Sigmoid colon (tissue), 7 donors: ENCODE data around the gene AFAP1. TPM values are rescaled to one million over a fixed set of nuclear protein-coding genes. Genes with fewer than 3 reads are reported as not detected.

Source experiments
- DNase-seq: peaks from one replicate; pipeline ENCODE4 v3.0.0-alpha.2; 2019
- H3K27ac ChIP-seq, 4 donors: fragments of 200-600 bp; sonication (generic); one replicate each; pipeline ENCODE4 v1.5.1; 2016 to 2019; ENCODE audit warnings: mild to moderate bottlenecking in 1 of 4
- H3K27me3 ChIP-seq, 3 donors: fragments of 200-600 bp; sonication (generic); one replicate each; pipeline ENCODE4 v1.5.1; 2019; ENCODE audit warnings: mild to moderate bottlenecking in 1 of 3
- H3K36me3 ChIP-seq, 4 donors: fragments of 200-600 bp; sonication (generic); one replicate each; pipeline ENCODE4 v1.5.1; 2016 to 2019
- H3K4me1 ChIP-seq, 4 donors: fragments of 200-600 bp; sonication (generic); one replicate each; pipeline ENCODE4 v1.5.1; 2017 to 2019
- H3K4me3 ChIP-seq, 4 donors: fragments of 200-600 bp; sonication (generic); one replicate each; pipeline ENCODE4 v1.5.1; 2017 to 2019; ENCODE audit warnings: mild to moderate bottlenecking in 2 of 4, moderate library complexity in 1 of 4
- H3K9me3 ChIP-seq, 4 donors: fragments of 200-600 bp in 3 of 4; sonication (generic) in 3 of 4; one replicate each; pipeline versions ENCODE4 v1.5.1 to v1.6.1; 2013 to 2019
- EP300 ChIP-seq, 4 donors: sonication (generic); formaldehyde crosslinking; IDR thresholded peaks; one replicate each; pipeline ENCODE4 v1.6.1; 2017; ENCODE audit warnings: antibody characterized with exemption in 4 of 4
- POLR2A ChIP-seq, 2 donors: fragments of 450-650 bp; IDR thresholded peaks; one replicate each; pipeline ENCODE4 v1.6.1; 2016; ENCODE audit warnings: antibody characterized with exemption in 2 of 2, mild to moderate bottlenecking in 2 of 2, moderate library complexity in 2 of 2
- POLR2AphosphoS5 ChIP-seq, 4 donors: sonication (generic); formaldehyde crosslinking; IDR thresholded peaks; one replicate each; pipeline ENCODE4 v1.6.1; 2017; ENCODE audit warnings: antibody characterized with exemption in 4 of 4
- WGBS, 2 donors: extraction: QIAGEN DNeasy Blood & Tissue Kit; methylation state at CpG; one replicate each; pipeline ENCODE4 v1.1.7; 2013; 5-methylcytosine and 5-hydroxymethylcytosine counted together
- intact Hi-C: fragments of 100-400 bp; cut with DNase I; formaldehyde crosslinking; loops from one replicate; pipeline ENCODE4 v1.15.1; 2023
- polyA plus RNA-seq, 3 donors: library from polyadenylated mRNA; stranded (reverse); fragments of 200-250 nt; gene quantifications; one replicate each; pipeline ENCODE4 v1.2.3, GENCODE V29; 2013
- total RNA-seq, 4 donors: library from RNA; depleted of rRNA; stranded (reverse); fragments of >200 nt; gene quantifications; one replicate each; pipeline ENCODE4 v1.1.0, GENCODE V29; 2016
- TF ChIP-seq, protein P1 (sequence below), 4 experiments: fragments of 450-650 bp in 3 of 4; fragments of 200-600 bp in 1 of 4; IDR thresholded peaks; one replicate each; pipeline ENCODE4 v1.5.1; 2016 to 2019; ENCODE audit warnings: antibody characterized with exemption in 4 of 4, mild to moderate bottlenecking in 3 of 4, moderate library complexity in 2 of 4
- donor health status: healthy with polysubstance abuse.
- donor health status: Bipolar disorder and iron deficiency.
- donor health status: healthy.

Gene AFAP1
- total and polyA plus RNA-seq, 7 donors, result 7.6 to 51.3 (median 24.0) TPM

DNA sequence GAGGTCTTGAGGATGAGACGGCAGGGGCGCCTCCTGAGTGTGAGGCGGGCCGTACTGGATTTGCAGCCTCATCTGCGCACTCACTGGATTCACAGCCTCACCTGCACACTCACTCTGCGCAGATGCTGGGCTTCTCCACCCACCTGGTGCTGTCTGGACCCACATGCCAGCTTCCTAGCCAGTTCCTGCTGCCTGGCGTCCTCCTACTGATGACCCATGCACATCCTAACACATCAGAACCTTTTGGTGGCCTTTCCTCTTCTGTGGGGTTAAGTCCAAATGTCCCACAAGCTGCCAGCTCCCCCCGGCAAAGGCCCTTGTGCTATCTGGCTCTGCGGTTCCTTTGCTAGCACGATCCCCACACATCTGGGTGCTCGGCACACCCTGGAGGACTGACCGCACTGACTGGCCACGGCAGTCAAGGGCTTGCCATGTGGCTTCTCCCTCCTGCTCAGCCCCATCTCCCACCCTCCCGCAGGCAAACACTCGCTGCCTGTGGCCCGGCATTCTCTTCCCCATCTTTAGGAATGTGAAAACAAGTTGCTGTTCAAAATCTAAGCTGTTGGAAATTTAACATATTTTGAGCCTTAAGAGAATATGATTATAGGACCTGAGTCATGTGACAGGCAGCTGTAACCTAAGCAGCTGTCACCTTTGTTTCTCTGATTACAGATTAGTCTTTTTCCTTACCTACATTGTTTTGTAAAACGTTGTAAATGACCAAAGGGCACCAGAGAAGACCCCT is 39.4 kb upstream of the AFAP1 start:
- WGBS, 2 donors, result 45 to 68% methylated on average over 17 of the region's 17 CpGs
- DNase-seq, result no peak
- H3K27ac ChIP-seq, result peak overlapping the region in 3 of 4 donors; percentile 4 to 55 (median 17)
- H3K4me1 ChIP-seq, result peaks cover 0 to 26% (median 15%) of the 10 kb centered on the region in 4 donors
- H3K27me3 ChIP-seq, result no peaks in the 10 kb centered on the region
- TF ChIP-seq, protein P1, sequence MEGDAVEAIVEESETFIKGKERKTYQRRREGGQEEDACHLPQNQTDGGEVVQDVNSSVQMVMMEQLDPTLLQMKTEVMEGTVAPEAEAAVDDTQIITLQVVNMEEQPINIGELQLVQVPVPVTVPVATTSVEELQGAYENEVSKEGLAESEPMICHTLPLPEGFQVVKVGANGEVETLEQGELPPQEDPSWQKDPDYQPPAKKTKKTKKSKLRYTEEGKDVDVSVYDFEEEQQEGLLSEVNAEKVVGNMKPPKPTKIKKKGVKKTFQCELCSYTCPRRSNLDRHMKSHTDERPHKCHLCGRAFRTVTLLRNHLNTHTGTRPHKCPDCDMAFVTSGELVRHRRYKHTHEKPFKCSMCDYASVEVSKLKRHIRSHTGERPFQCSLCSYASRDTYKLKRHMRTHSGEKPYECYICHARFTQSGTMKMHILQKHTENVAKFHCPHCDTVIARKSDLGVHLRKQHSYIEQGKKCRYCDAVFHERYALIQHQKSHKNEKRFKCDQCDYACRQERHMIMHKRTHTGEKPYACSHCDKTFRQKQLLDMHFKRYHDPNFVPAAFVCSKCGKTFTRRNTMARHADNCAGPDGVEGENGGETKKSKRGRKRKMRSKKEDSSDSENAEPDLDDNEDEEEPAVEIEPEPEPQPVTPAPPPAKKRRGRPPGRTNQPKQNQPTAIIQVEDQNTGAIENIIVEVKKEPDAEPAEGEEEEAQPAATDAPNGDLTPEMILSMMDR (IDR thresholded peaks at IDR 0.05), result no peak
- TF ChIP-seq POLR2A (IDR thresholded peaks at IDR 0.05) (no peak), EP300 (IDR thresholded peaks at IDR 0.05) (no peak), POLR2AphosphoS5 (IDR thresholded peaks at IDR 0.05) (no peak)
- intact Hi-C loops, result no loop called here
- no peaks in the 10 kb centered on the region for H3K9me3 ChIP-seq
- no peak overlapping the region for H3K4me3 ChIP-seq
- no peaks in the 10 kb centered on the region for H3K36me3 ChIP-seq

DNA sequence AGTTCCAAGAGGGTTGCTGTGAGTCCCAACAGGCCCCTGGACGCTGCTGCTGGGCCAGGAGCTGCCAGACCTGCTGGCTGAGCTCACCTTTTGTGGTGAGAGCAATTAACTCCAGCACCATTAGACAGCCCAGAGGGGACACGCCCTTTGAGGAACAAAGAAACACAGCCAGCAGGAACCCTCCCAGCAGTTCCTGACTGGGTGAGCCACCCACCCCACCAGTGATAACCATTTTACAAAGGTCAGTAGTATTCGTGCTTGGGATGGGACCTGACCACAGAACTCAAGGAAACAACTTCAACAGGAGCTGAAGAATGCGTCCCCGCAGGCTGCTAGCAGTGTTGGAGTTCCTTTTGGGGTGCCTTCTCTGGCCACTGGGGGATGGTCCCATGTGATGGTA is 38.8 kb upstream of the AFAP1 start:
- Histone ChIP-seq H3K36me3 (no peaks in the 10 kb centered on the region), H3K27ac (peak overlapping the region; percentile 3 to 55 (median 10)), H3K4me3 (no peak overlapping the region), H3K9me3 (no peaks in the 10 kb centered on the region), H3K4me1 (peaks cover 0 to 32% (median 21%) of the 10 kb centered on the region in 4 donors), H3K27me3 (no peaks in the 10 kb centered on the region)
- intact Hi-C loops, result no loop called here
- TF ChIP-seq POLR2A (IDR thresholded peaks at IDR 0.05), result no peak
- TF ChIP-seq POLR2AphosphoS5 (IDR thresholded peaks at IDR 0.05), result peak in 1 of 4 donors; percentile 48
- WGBS, 2 donors, result 17 to 51% methylated on average over 5 of the region's 5 CpGs
- no peak for DNase-seq

DNA sequence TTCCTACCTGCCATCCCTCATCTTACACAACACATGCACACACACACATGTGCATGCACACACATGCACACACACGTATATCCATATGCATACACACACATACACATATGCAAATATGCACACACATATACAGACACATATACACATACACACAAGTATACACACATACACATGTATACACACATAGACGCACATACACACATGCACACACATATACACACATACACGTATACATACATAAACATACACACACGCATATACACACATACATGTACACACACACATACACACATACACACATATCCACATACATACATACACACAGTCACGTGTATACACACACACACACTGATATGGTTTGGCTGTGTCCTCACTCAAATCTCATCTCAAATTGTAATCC is 37.0 kb upstream of the AFAP1 start:
- intact Hi-C loops, result no loop called here
- H3K36me3 ChIP-seq, result no peaks in the 10 kb centered on the region
- no peak overlapping the region for H3K4me3 ChIP-seq
- no peaks in the 10 kb centered on the region for H3K9me3 ChIP-seq
- TF ChIP-seq, protein P1 (IDR thresholded peaks at IDR 0.05), result no peak
- H3K4me1 ChIP-seq, result peaks cover 0 to 38% (median 29%) of the 10 kb centered on the region in 4 donors
- H3K27me3 ChIP-seq, result no peaks in the 10 kb centered on the region
- no peak for DNase-seq
- WGBS, 2 donors, result 94 to 96% methylated on average over 5 of the region's 5 CpGs
- H3K27ac ChIP-seq, result no peak overlapping the region

DNA sequence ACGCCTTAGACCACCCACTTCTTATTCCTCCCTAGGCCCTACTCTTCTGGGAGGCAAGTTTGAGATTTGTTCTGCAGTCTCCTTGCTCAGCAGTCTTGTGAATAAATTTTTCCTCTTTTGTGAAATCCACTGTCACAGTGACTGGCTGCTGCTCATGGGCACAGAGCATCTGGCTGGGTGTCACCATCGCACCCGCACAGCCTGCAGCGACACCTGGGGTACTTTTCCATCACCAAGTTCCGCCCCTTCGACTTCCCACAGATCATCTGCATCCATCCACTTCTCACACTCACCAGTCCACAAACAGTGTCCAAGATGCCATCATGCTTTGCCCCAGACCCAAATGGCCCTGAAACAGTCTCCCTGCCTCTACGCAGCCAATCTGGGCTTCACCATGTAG is 36.4 kb upstream of the AFAP1 start:
- no peak overlapping the region for H3K4me3 ChIP-seq
- H3K27ac ChIP-seq, result no peak overlapping the region
- H3K27me3 ChIP-seq, result no peaks in the 10 kb centered on the region
- WGBS, 2 donors, result 91 to 93% methylated on average over 7 of the region's 7 CpGs
- no peaks in the 10 kb centered on the region for H3K36me3 ChIP-seq
- no peak for DNase-seq
- intact Hi-C loops, result no loop called here
- H3K9me3 ChIP-seq, result no peaks in the 10 kb centered on the region
- H3K4me1 ChIP-seq, result peaks cover 0 to 44% (median 29%) of the 10 kb centered on the region in 4 donors
- TF ChIP-seq EP300 (IDR thresholded peaks at IDR 0.05), result no peak
- TF ChIP-seq, protein P1 (IDR thresholded peaks at IDR 0.05), result no peak
- TF ChIP-seq POLR2A (IDR thresholded peaks at IDR 0.05), result no peak
- no peak for TF ChIP-seq POLR2AphosphoS5 (IDR thresholded peaks at IDR 0.05)

DNA sequence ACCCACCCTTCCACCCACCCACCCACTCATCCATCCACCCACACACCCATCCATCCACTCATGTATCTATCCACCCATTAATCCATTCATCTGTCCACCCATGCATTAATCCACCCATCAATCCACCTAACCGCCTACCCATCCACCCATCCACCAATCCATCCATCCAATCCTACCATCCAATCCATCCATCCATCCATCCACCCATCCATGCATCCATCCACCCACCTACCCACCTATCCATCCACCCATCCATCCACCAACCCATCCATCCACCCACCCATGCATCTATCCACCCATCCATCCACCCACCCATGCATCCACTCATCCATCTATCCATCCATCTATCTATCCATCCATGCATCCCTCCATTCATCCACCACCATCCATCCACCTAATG is 34.8 kb upstream of the AFAP1 start:
- TF ChIP-seq, protein P1 (IDR thresholded peaks at IDR 0.05), result no peak
- TF ChIP-seq EP300 (IDR thresholded peaks at IDR 0.05) (no peak), POLR2A (IDR thresholded peaks at IDR 0.05) (no peak), POLR2AphosphoS5 (IDR thresholded peaks at IDR 0.05) (no peak)
- 97 to 100% methylated on average over 1 of the region's 1 CpG for WGBS, 2 donors
- Histone ChIP-seq H3K4me3 (no peak overlapping the region), H3K27me3 (no peaks in the 10 kb centered on the region), H3K27ac (peak overlapping the region in 3 of 4 donors; percentile 39 to 65 (median 64)), H3K9me3 (no peaks in the 10 kb centered on the region), H3K36me3 (no peaks in the 10 kb centered on the region), H3K4me1 (peaks cover 0 to 58% (median 43%) of the 10 kb centered on the region in 4 donors)
- no peak for DNase-seq
- intact Hi-C loops, result loop anchor here (5.0 kb wide), 1 partner anchor 167 kb away; no protein-coding TSS in a partner anchor
